ENCODE results near the gene PPP4R3C. TPM values are rescaled to one million over a fixed set of nuclear protein-coding genes. Genes with fewer than 3 reads are reported as not detected.

PPP4R3C gene
- total and polyA plus RNA-seq, 2 of the 13 experiments (the other 11 are each of a cell fraction or from before 2014, with no cell fraction given): not detected

DNA sequence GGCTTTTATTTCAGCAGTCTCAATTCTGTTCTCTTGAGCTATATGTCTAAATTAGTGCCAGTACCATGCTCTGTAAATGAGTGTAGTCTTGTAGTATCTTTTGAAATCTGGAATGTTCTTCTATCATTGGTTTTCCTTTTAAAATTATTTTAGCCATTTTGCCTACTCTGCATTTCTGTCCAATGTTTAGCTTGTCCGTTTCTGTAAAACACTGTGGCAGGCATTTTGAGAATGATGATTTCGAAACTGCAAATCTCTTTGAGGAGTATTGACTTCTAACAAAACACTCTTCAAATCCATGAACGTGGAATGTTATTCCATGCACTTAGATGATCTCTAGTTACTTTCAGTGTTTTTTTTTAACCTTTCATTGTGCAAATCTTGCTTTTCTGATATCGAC, 28.3 kb upstream of the PPP4R3C start:
- peaks cover 10% of the 10 kb centered on the region; the same call in 1 of the 2 replicates for H3K4me1 ChIP-seq (ENCODE audit: insufficient read depth, low read length)
- FAIRE-seq: no peak
- no peak overlapping the region for H3K27ac ChIP-seq (ENCODE audit: extremely low read length, insufficient read depth, low read length)
- H2AFZ ChIP-seq (ENCODE audit: low read length): peak overlapping the region; percentile 54
- H3K27me3 ChIP-seq (ENCODE audit: control insufficient read depth in 1 of 2, insufficient read depth in 2 of 2, low read length in 2 of 2): no peaks in the 10 kb centered on the region
- no peaks in the 10 kb centered on the region for H3K9me3 ChIP-seq (ENCODE audit: low read length)
- H3K4me3 ChIP-seq (replicated peaks in 1 of 3; ENCODE audit: insufficient read depth in 1 of 3, low read depth in 2 of 3, low read length in 3 of 3): no peak overlapping the region
- TF ChIP-seq ZNF879 (CRISPR knock-in tag; IDR thresholded peaks at IDR 0.05) (no peak), BCL6 (CRISPR knock-in tag; IDR thresholded peaks at IDR 0.05) (no peak), HNF4G (IDR thresholded peaks at IDR 0.05; ENCODE audit: borderline replicate concordance, low read depth, low read length) (no peak), HNF4G (CRISPR knock-in tag; IDR thresholded peaks at IDR 0.05; ENCODE audit: borderline replicate concordance, low read depth) (no peak), CEBPG (CRISPR knock-in tag; IDR thresholded peaks at IDR 0.05) (peak; percentile 16; the same call in 1 of the 2 replicates), STAT5B (CRISPR knock-in tag; IDR thresholded peaks at IDR 0.05) (no peak), SMARCC2 (IDR thresholded peaks at IDR 0.05) (no peak), NKX3-1 (CRISPR knock-in tag; IDR thresholded peaks at IDR 0.05) (no peak), MAFF (IDR thresholded peaks at IDR 0.05; ENCODE audit: low read depth, low read length) (peak; percentile 80), RFX3 (CRISPR knock-in tag; IDR thresholded peaks at IDR 0.05) (no peak), MAFK (conservative IDR thresholded peaks at IDR 0.05 in 1 of 2, IDR thresholded peaks at IDR 0.05 in 1 of 2; ENCODE audit: low read length in 2 of 2) (peak; percentile 80 to 87), PHF8 (CRISPR knock-in tag; IDR thresholded peaks at IDR 0.05) (no peak), SIX4 (CRISPR knock-in tag; IDR thresholded peaks at IDR 0.05) (no peak)
- TF ChIP-seq, protein P1, sequence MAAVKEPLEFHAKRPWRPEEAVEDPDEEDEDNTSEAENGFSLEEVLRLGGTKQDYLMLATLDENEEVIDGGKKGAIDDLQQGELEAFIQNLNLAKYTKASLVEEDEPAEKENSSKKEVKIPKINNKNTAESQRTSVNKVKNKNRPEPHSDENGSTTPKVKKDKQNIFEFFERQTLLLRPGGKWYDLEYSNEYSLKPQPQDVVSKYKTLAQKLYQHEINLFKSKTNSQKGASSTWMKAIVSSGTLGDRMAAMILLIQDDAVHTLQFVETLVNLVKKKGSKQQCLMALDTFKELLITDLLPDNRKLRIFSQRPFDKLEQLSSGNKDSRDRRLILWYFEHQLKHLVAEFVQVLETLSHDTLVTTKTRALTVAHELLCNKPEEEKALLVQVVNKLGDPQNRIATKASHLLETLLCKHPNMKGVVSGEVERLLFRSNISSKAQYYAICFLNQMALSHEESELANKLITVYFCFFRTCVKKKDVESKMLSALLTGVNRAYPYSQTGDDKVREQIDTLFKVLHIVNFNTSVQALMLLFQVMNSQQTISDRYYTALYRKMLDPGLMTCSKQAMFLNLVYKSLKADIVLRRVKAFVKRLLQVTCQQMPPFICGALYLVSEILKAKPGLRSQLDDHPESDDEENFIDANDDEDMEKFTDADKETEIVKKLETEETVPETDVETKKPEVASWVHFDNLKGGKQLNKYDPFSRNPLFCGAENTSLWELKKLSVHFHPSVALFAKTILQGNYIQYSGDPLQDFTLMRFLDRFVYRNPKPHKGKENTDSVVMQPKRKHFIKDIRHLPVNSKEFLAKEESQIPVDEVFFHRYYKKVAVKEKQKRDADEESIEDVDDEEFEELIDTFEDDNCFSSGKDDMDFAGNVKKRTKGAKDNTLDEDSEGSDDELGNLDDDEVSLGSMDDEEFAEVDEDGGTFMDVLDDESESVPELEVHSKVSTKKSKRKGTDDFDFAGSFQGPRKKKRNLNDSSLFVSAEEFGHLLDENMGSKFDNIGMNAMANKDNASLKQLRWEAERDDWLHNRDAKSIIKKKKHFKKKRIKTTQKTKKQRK (IDR thresholded peaks at IDR 0.05; ENCODE audit: low read length): no peak
- TF ChIP-seq, protein P2, sequence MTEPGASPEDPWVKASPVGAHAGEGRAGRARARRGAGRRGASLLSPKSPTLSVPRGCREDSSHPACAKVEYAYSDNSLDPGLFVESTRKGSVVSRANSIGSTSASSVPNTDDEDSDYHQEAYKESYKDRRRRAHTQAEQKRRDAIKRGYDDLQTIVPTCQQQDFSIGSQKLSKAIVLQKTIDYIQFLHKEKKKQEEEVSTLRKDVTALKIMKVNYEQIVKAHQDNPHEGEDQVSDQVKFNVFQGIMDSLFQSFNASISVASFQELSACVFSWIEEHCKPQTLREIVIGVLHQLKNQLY (CRISPR knock-in tag; IDR thresholded peaks at IDR 0.05): no peak
- TF ChIP-seq, protein P3, sequence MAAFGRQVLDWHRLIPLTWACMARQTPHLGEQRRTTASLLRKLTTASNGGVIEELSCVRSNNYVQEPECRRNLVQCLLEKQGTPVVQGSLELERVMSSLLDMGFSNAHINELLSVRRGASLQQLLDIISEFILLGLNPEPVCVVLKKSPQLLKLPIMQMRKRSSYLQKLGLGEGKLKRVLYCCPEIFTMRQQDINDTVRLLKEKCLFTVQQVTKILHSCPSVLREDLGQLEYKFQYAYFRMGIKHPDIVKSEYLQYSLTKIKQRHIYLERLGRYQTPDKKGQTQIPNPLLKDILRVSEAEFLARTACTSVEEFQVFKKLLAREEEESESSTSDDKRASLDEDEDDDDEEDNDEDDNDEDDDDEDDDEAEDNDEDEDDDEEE (CRISPR knock-in tag; IDR thresholded peaks at IDR 0.05): no peak
- TF ChIP-seq, protein P4, sequence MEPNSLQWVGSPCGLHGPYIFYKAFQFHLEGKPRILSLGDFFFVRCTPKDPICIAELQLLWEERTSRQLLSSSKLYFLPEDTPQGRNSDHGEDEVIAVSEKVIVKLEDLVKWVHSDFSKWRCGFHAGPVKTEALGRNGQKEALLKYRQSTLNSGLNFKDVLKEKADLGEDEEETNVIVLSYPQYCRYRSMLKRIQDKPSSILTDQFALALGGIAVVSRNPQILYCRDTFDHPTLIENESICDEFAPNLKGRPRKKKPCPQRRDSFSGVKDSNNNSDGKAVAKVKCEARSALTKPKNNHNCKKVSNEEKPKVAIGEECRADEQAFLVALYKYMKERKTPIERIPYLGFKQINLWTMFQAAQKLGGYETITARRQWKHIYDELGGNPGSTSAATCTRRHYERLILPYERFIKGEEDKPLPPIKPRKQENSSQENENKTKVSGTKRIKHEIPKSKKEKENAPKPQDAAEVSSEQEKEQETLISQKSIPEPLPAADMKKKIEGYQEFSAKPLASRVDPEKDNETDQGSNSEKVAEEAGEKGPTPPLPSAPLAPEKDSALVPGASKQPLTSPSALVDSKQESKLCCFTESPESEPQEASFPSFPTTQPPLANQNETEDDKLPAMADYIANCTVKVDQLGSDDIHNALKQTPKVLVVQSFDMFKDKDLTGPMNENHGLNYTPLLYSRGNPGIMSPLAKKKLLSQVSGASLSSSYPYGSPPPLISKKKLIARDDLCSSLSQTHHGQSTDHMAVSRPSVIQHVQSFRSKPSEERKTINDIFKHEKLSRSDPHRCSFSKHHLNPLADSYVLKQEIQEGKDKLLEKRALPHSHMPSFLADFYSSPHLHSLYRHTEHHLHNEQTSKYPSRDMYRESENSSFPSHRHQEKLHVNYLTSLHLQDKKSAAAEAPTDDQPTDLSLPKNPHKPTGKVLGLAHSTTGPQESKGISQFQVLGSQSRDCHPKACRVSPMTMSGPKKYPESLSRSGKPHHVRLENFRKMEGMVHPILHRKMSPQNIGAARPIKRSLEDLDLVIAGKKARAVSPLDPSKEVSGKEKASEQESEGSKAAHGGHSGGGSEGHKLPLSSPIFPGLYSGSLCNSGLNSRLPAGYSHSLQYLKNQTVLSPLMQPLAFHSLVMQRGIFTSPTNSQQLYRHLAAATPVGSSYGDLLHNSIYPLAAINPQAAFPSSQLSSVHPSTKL (CRISPR knock-in tag; IDR thresholded peaks at IDR 0.05): peak; percentile 33; the same call in 1 of the 2 replicates
- no peaks in the 10 kb centered on the region for H4K20me1 ChIP-seq (ENCODE audit: insufficient read depth, low read length)
- no TSS peak for BruUV-seq (replicated peaks)
- ATAC-seq: peak; percentile 33; the same call in 1 of the 3 replicates
- in situ Hi-C loops (cut with HindIII; ENCODE audit: extremely low pct_ligation_motif_present, low pct_unique_long_range_greater_than_20kb): no loop called here
- H3K4me2 ChIP-seq (ENCODE audit: low read depth, low read length): peak overlapping the region; percentile 27; the same call in 1 of the 2 replicates
- WGBS (ENCODE audit: low lambda C conversion rate): 5% methylated on average over 4 of the region's 4 CpGs
- intact Hi-C loops (cut with micrococcal nuclease; ENCODE audit: unreplicated experiment): no loop called here
- POLR2A ChIA-PET: no interaction called here
- CTCF ChIA-PET (ENCODE audit: low intra/inter-chr PET ratio, low total read pairs): no interaction called here
- no peaks in the 10 kb centered on the region for H3K36me3 ChIP-seq (replicated peaks in 1 of 2; ENCODE audit: control insufficient read depth in 1 of 2, insufficient read depth in 2 of 2, low read length in 2 of 2)
- H3K79me2 ChIP-seq (ENCODE audit: insufficient read depth, low read length): no peaks in the 10 kb centered on the region
- DNase-seq (ENCODE audit: low spot score): peak; percentile 28
- H3K9ac ChIP-seq (ENCODE audit: insufficient read depth, low read depth, low read length): no peak overlapping the region

Data from HepG2 (cell line).